Stimulated activated CD4-positive, alpha-beta T cell treated with anti-CD3 and anti-CD28 coated beads, TNF-alpha, amount 100 ng/mL, for 48 hours (primary cell): ENCODE measurements around the gene HEATR1.
A peak's percentile ranks its signal among the peaks of the same experiment; 100 is the strongest.
"Not testable (repeated sequence)": the region's sequence is repeated elsewhere in the genome, so short reads cannot be mapped to it uniquely, and the experiment has no call there.

Experiments
- DNase-seq, 3 donors: peaks; one replicate each; pipeline ENCODE4 v3.0.0-alpha.2; 2020; ENCODE audit warnings: low read depth in 3 of 3

The HEATR1 gene, protein sequence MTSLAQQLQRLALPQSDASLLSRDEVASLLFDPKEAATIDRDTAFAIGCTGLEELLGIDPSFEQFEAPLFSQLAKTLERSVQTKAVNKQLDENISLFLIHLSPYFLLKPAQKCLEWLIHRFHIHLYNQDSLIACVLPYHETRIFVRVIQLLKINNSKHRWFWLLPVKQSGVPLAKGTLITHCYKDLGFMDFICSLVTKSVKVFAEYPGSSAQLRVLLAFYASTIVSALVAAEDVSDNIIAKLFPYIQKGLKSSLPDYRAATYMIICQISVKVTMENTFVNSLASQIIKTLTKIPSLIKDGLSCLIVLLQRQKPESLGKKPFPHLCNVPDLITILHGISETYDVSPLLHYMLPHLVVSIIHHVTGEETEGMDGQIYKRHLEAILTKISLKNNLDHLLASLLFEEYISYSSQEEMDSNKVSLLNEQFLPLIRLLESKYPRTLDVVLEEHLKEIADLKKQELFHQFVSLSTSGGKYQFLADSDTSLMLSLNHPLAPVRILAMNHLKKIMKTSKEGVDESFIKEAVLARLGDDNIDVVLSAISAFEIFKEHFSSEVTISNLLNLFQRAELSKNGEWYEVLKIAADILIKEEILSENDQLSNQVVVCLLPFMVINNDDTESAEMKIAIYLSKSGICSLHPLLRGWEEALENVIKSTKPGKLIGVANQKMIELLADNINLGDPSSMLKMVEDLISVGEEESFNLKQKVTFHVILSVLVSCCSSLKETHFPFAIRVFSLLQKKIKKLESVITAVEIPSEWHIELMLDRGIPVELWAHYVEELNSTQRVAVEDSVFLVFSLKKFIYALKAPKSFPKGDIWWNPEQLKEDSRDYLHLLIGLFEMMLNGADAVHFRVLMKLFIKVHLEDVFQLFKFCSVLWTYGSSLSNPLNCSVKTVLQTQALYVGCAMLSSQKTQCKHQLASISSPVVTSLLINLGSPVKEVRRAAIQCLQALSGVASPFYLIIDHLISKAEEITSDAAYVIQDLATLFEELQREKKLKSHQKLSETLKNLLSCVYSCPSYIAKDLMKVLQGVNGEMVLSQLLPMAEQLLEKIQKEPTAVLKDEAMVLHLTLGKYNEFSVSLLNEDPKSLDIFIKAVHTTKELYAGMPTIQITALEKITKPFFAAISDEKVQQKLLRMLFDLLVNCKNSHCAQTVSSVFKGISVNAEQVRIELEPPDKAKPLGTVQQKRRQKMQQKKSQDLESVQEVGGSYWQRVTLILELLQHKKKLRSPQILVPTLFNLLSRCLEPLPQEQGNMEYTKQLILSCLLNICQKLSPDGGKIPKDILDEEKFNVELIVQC (N-terminal part only)

DNA sequence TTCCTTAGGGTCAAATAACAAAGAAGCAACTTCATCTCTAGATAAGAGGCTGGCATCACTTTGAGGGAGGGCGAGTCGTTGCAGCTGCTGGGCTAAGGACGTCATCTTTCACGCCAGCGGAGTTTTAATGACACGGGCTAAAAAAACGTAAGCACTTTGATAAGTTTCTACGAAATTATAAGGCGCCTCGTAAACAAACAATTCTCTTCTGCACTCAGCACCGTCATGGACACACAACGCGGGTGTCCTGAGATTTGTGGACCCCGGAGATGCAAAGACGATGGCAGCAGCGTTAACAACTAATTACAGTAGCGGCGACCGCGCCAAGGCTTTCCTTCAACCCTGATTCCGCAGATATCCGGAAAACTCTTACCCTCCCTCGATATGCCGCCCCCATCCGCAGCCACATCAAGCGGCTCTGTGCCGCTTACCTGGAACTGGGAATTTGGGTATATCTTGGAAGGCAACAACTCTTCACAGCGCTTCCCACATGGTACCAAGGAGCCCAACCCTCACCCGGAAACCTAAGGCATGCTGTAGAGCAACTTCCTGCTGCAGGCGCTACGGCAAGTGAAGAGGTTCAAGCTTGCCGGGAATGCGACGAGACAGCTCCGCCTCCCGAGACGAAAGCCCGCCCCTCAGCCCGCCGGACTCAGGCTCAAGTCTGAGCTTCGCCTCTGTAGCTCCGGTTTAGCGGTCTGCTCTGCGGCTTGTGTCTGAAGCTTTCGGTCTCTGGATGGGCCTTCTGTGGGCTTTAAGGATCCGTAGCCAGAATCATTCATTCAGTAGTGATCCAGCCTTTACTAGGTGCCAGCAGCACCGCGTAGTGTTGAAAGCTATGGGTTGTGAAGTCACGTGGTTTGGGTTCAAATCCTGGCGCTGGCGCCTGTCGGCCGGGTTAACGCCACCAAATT, at the start of gene HEATR1:
Gene HEATR1, minus strand, starts transcription at position 526 of the 914 bp plus-strand sequence. Its CDS starts 421 bp downstream, at position 105.
- peak; percentile 79 to 87 (median 81) for DNase-seq

DNA sequence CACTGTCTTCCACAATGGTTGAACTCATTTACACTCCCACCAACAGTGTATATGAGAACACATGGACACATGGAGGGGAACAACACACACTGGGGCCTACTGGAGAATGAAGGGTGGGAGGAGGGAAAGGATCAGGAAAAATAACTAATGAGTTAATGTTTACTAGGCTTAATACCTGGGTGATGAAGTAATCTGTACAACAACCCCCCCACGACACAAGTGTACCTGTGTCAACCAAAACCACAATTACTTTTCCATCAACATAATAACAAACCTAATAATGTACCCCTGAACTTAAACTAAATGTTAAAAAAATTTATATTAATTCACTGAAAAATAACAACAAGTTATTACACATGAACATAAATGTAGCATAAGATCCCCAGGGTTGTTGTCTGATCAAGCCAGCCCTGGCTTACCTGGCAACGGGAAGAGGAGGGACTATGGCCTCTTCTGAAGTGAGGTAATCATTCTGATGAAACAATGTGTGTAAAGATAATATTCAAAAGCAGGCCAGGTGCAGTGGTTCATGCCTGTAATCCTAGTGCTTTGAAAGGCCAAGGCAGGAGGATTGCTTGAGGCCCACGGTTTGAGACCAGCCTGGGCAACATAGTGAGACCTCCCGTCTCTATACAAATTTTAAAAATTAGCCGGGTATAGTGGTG, 40.8 kb upstream of the HEATR1 start:
- DNase-seq, result no peak

DNA sequence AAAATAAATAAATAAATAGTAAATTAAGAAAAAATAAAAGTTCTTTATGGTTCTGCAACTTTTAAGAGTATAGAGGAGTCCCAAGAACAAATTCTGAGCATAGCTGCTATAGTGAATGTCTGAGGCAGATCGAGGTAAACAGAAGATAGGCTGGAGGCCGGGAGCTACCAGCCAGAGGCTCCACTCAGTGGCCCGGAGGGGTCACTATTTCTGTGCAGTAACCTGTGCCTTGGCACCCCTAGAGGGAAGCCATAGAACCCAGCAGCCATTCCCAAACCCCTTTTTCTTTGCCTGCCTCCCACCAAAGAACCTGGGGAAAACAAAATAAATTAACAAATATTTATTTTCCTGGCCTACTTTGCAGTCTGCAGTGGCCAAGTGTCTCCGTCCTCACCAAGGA, 38.4 kb upstream of the HEATR1 start:
- no peak for DNase-seq

DNA sequence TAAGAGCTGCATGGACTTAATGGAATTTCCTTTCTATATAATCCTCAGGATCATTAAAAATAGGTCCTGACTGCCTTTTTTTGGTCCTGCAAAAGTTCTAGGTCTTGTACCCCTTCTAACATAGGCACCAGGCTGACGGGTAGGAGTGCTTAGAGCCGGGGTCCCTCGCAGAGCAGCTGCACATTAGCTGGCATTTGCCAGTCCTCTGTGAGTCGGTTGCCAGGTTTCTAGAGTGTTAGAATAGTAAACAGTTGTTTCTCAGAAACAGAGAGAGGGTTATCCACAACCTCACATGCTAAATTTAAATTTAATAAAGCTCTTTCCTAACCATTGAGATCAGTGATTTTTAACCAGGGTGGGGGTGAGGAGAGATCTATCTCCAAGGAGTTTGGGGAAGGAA, 35.4 kb upstream of the HEATR1 start:
- DNase-seq, result no peak

DNA sequence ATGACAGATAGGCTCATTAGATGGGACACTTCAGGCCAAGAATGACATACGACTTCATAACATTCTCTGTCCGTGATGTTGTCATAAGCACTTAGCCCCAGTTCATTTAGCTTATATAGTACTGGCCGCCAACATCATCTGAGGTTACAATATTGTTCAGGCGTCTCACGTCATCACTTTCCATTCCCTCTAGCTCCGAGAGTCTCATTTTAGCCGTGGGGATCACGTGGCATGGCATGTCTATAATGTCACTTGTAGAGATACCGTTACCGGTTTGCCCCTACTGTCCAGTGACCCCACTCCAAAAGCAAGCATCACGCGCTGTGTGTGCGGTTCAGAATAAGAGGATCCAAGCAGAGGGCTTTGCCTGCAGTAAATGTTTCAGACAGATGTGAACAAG, 34.6 kb upstream of the HEATR1 start:
- DNase-seq, result no peak

DNA sequence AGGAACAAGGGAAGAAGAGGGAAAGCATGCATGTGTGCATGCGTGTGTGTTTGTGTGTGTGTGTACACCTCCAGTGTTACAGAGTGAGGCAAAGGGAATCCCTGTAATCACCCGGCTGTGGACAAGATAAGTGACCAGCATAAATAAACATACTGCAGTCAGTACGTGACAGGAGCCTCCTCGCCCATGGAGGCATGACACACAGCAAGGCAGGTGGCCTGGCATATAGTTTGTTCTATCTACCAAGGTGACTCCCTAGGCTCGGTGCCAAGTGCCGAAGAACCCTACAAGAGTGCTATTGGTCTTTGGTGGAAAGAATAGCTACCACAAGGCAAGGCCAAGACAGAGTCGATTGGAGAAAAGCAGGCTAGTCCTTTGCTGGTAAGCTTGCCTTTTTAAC, 31.7 kb upstream of the HEATR1 start:
- DNase-seq, result no peak

DNA sequence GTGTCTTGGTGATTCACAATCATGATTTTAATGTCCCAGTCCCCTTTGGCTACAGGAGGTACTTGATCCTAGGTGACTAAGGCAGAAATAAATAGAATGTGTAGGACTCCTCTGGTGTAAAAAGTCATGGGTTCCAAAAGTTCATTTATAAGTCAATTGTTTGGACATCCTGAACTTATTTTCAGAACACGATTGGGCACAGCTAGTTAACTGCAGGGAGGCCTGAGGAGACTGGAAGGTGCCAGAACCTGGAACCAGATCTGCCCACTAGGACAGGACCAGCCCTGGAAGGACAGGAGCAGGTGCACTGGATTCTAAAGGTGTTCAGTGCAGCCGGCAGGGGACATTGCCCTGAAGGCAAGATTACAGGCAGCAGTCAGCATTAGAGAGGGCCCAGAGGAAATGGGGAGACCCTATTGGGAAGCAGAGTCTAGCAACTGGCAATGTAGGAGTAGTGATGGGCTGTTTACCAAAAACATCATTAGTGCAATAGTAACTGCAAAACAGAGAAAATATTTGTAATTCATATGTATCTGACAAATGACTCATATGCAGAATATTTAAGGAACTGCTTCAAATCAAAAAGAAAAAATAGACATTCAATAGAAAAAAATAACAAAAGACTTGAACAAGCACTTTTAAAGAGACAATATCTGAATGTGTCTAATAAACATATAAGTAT, 23.6 kb upstream of the HEATR1 start:
- DNase-seq, result no peak

DNA sequence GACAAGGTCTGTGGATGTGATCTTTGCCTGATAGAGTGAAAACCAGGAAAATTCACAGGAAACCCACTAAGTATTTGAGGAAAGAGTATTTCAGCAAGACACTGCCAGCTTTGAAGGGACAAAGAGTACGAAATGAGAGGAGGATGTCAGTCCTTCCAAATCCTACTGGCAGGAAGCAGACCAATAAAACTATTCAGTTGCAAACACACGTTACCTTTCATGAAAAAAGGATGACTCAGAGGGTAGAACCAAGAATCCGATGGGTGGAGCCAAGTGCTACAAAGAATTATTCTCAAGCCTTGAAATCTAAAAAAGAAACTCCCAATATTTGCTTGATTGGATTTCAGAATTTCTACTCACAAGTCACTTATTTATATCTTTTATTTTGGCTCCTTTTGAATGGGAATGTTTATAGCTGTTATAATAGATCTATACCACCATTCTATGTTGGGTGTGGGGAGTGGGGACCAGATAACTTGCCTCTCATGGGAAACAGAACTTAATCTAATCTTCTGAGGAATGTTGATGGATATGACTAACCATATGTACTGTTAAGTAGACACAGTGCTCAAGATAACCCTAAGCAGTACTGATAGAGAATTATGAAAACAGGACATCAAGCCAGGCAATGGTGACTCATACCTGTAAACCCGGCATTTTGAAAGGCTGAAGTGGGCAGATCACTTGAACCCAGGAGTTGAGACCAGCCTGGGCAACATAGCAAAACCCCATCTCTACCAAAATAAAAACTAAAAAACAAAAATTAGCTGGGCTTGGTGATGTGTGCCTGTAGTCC, 19.3 kb upstream of the HEATR1 start:
- DNase-seq, result no peak

DNA sequence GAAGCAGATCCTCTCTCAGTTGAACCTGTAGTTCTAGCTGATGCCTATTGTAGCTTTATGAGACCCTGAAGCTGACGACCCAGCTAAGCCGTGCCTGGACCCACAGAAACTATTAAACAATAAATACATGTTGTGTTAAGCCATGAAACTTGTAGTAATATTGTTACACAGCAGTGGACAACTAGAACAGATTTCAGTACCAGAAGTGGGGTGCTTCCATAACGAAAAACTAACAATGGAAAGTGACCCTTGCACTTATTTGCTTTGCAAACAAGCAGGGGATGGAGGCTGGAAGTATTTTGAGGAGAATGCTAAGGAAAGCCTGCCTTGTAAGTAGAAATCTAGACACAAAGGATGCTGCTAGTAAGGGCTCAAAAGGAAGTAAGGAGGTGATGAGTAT, 18.1 kb upstream of the HEATR1 start:
- DNase-seq, result no peak

DNA sequence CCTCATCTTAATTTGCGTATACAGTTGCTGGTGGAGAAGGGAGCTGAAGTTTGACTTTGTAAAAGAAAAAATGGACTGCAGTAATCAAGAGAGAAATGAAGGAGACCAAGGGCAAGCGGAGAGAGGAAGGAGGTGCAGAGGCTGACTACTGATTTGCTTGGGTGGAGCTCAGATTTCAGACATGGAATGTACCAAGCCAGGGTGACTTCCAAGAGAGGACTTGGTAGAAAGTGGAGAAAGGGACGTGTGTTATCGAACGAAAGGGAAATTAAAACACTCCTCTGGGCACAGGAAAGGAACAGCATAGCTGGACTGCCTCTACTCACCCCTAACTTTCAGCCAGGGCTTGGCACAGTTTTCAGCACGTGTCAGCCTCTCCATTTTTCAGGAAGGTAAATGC, 15.1 kb upstream of the HEATR1 start:
- no peak for DNase-seq

DNA sequence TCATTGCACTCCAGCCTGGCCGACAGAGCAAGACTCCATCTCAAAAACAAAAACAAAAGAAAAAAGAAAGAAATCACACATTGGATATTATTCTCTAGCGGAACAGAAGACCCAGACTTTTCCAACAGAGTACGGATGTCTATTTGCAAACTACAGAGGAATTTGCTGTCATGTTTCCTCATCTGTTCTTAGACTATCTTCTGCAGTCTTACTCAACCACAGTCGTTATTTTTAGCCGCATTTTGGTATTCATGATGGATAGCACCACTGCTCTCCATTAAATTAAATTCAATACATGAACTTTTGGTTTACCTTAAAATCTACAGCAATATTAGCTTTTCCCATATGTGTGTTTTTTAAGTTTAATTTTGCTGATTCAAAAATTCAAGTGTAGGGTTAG, 14.2 kb upstream of the HEATR1 start:
- no peak for DNase-seq

DNA sequence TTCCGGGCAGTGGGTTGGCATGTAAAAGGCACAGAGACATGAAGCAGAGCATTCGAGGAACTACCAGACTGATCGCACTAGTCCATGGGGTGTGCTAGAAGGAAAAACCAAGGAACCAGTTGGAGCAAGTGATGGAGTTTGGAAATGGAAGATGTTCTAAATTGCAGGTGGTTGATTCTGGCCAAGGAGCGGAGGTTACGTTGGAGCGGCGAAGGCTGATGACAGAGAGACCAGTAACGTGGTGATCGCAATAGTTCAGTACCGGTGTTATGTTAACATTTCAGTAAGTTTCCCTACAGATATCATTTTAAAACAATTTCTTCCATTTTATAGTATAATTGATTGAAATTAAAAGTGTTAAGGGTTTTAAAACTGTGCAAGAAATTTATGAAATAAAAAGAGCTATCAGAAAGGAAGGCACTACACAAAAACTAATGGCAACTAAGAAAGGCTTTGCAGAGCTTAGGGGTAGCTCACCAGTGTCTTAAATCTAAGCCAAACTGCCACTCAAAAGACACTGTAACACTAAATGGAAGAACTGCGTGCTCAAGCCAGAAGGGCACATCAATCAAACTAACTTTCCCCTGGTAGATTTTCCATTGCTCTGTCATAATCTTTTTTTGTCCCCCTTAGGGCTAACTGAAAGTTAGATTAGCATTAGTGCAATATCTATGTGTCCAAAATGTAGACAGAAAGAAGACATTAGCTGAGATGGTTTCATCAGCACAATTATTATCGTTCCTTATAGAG, 11.3 kb upstream of the HEATR1 start:
- no peak for DNase-seq

DNA sequence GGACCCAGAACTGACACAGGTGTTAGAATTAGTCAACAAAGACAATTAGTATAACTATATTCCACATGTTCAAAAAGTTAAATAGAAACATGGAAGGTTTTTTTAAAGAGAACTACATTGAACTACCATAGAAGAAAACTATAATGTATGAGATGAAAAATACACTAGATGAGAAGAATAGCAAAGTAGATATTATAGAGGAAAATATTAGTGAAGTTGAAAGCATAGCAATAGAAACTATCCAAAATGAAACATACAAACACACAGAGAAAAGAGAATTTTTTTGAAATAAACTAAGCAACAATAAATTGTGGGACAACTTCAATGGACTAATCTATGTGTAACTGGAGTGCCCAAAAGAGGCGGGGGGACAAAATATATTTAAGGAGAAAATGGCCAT, 8.0 kb upstream of the HEATR1 start:
- DNase-seq, result no peak

DNA sequence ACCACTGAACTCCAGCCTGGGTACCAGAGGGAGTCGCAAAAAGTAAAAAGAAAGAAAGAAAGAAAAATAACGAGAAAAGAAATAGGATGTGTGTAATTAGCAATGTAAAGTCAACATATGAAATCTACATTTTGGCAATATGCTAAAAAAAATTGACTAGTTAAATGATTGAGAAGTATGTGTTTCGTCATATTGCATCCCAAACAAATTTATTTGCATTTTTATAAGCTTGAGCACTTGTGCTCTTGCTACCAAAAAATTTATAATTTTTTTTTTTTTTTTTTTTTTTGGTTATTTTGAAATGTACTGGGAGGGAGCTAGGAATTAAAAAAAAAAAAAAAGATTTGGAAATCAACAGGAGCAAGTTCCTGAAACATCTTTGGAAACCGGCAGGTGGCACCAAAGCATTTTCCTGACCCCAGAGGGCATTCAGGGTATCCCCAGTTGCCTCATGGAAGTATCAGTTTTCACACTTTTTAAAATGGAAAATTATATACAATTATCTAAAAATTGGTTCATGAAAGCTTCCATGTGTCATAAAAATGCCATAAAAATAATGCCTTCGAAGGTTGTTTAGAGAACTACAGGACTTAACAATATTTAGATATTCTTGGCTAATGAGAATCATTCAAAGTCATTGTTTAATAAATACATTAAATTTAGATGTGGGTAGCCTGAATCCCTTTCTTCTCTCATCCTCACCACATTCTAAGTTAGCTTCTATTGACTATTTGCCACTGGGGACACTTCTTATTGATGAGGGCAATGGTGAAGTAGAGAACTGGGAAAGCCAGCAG, 4.8 kb upstream of the HEATR1 start:
- DNase-seq, result no peak

DNA sequence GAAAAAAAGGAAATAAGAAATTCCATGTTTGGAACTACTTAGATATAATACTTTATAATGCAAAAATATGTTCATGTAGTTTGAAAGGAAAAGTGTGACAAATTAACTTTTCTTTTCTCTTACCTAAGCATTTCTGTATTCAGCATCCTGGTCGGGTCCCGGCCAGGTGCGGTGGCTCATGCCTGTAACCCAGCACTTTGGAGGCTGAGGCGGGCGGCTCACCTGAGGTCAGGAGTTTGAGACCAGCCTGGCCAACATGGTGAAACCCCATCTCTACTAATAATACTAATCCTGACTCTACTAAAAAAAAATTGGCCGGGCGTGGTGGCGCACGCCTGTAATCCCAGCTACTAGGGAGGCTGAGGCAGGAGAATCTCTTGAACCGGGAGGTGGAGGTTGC, 3.3 kb upstream of the HEATR1 start:
- DNase-seq, result not testable (repeated sequence)

DNA sequence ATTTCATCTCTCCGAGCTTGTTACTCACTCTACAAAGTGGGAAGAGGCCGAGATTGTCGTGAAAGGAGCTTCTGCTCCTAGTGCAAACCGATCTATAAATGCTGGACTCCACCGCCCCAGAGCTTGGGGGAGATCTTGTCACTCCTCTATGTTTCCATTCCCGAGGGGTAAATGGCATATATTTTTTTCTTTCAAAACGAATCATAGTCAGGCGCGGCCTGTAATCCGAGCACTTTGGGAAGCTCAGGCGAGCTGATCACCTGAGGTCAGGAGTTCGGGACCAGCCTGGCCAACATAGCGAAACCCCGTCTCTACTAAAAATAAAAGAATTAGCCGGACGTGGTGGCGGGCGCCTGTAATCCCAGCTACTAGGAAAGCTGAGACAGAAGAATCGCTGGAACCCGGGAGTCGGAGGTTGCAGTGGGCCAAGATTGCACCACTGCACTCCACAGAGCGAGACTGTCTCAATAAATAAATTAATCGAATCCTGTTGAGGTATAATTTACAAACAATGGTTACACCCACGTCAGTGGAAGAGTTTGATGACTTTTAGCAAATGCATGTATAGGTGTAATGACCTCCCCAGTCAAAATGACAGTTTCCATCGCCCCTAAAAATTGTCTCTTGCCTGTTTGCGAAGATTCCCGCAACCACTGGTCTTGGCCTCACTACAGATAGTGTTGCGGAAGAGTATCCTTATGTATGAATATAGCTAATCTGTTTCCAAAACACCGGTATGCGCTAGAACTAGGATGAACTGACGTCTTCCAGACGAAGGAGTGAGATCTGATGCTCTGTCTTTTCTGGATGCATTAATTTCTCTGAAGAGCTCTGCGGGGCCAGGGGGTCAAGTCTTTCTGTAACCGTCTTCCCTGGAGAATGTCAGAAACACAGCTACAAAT, 840 bp upstream of the HEATR1 start:
- DNase-seq, result no peak
